SH-SY5Y (cell line): Measurements from ENCODE around the gene SPON1.

Experiments used
- GATA2 ChIP-seq: IDR thresholded peaks from 2 replicates; pipeline ENCODE4 v1.6.1; 2011; ENCODE audit warnings: mild to moderate bottlenecking, low read depth, low read length
- GATA3 ChIP-seq: IDR thresholded peaks from 2 replicates; pipeline ENCODE4 v1.6.1; 2011; ENCODE audit warnings: low read depth, mild to moderate bottlenecking, low read length, moderate library complexity

GRCh38 chr11:14261066-14261465 is 298.5 kb downstream of the SPON1 start:
- no peak for TF ChIP-seq GATA2
- TF ChIP-seq GATA3: no peak
